Endodermal cell (in vitro differentiated cells): Measurements from ENCODE around the gene FARSB. TPM values are rescaled to one million over a fixed set of nuclear protein-coding genes. Genes with fewer than 3 reads are reported as not detected.

Source experiments
- DNase-seq: peaks from one replicate; pipeline ENCODE4 v3.0.0-alpha.2; 2017
- H3K27ac ChIP-seq: 2 replicates; pipeline ENCODE4 v1.5.1; 2013; ENCODE audit warnings: mild to moderate bottlenecking, low read depth, low read length, moderate library complexity
- H3K27me3 ChIP-seq: 2 replicates; pipeline ENCODE4 v1.6.1; 2013; ENCODE audit warnings: mild to moderate bottlenecking, low read length, moderate library complexity; ENCODE audit not compliant: insufficient read depth, control insufficient read depth, poor library complexity, severe bottlenecking
- H3K36me3 ChIP-seq: 2 replicates; pipeline ENCODE4 v1.7.0; 2013; ENCODE audit warnings: mild to moderate bottlenecking, low read length, moderate library complexity; ENCODE audit not compliant: control insufficient read depth, insufficient read depth
- H3K4me1 ChIP-seq: one replicate; pipeline ENCODE4 v1.7.0; 2013; ENCODE audit warnings: low read length; ENCODE audit not compliant: control insufficient read depth, insufficient read depth
- H3K4me3 ChIP-seq: 2 replicates; pipeline ENCODE4 v1.5.1; 2013; ENCODE audit warnings: mild to moderate bottlenecking, low read length, moderate library complexity
- H3K9ac ChIP-seq: 2 replicates; pipeline ENCODE4 v1.6.1; 2013; ENCODE audit warnings: mild to moderate bottlenecking, low read length, moderate library complexity; ENCODE audit not compliant: poor library complexity, severe bottlenecking; ENCODE audit errors: extremely low read depth
- H3K9me3 ChIP-seq: 2 replicates; pipeline ENCODE4 v1.6.1; 2013; ENCODE audit warnings: mild to moderate bottlenecking, low read length, moderate library complexity; ENCODE audit not compliant: control insufficient read depth
- H3K27ac Mint-ChIP-seq: 2 replicates; pipeline ENCODE4 v1.8.0; 2020; ENCODE audit warnings: mixed read lengths
- H3K27me3 Mint-ChIP-seq: 2 replicates; pipeline ENCODE4 v1.8.0; 2021; ENCODE audit warnings: mild to moderate bottlenecking, mixed read lengths; ENCODE audit not compliant: insufficient read depth
- H3K36me3 Mint-ChIP-seq: 2 replicates; pipeline ENCODE4 v1.8.0; 2020; ENCODE audit warnings: low read depth, mixed read lengths
- H3K4me1 Mint-ChIP-seq: 2 replicates; pipeline ENCODE4 v1.8.0; 2020; ENCODE audit warnings: mixed read lengths
- H3K4me3 Mint-ChIP-seq: 2 replicates; pipeline ENCODE4 v1.8.0; 2020; ENCODE audit warnings: mild to moderate bottlenecking, moderate library complexity, mixed read lengths
- H3K9me3 Mint-ChIP-seq: 2 replicates; pipeline ENCODE4 v1.8.0; 2020; ENCODE audit warnings: mild to moderate bottlenecking, mixed read lengths
- WGBS, 2 experiments: methylation state at CpG; one replicate each; pipeline versions ENCODE4 v1.1.5 to v1.1.7; 2013; ENCODE audit warnings: missing lambda C conversion rate in 2 of 2, mixed read lengths in 1 of 2; ENCODE audit not compliant: insufficient coverage in 1 of 2, insufficient read length in 1 of 2; 5-methylcytosine and 5-hydroxymethylcytosine counted together
- total RNA-seq, 2 donors: library from RNA; stranded (reverse); fragmentation: NEBNext Ultra II Directional in 1 of 2; extraction: Animal tissue kit (Norgen Biotek cat#: 25700) in 1 of 2; gene quantifications; 2 replicates in 1 of 2; 3 replicates in 1 of 2; pipeline ENCODE4 v1.2.1, GENCODE V29; 2021
- TF ChIP-seq, protein P1 (sequence below): fragments of 200-600 bp; sonication (generic); conservative IDR thresholded peaks from 2 replicates; pipeline ENCODE4 v1.5.0; 2021; ENCODE audit warnings: antibody characterized with exemption, mild to moderate bottlenecking

The FARSB gene
- total RNA-seq, 2 donors from 2014 or later = 15.9 to 18.3 TPM

DNA sequence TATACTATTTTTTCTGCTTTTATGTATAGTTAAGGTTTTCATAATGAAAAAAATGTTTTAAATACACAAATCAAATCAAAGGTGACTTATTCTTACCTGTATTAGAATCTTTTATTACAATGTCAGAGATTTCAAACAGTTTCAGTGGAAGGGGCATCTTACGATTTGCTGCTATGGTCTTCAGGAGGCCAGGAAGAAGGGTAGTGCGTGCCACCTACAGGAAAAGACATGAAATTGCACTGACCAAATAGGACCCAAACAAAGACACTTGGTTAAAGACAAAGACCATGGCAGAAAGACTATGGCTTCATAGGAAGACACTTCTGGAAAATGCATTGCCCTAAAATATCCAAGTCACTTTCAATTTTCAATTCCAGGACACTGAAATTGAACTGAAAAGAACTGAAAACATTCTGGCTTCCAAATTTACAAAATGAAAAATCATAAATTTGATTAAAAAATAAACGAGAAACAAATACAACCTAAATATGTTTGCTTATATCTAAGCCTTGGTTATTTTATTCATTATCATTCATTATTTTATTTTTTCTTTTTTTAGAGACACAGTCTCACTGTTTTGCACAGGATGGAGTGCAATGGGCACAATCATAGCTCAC, 42.1 kb downstream of the FARSB start:
- H3K9ac ChIP-seq = no peak overlapping the region
- H3K4me1 ChIP-seq = no peaks in the 10 kb centered on the region
- Mint-ChIP-seq H3K4me1 (no peaks in the 10 kb centered on the region), H3K36me3 (peaks cover 23% of the 10 kb centered on the region), H3K27me3 (no peaks in the 10 kb centered on the region), H3K27ac (no peak overlapping the region), H3K9me3 (no peaks in the 10 kb centered on the region), H3K4me3 (no peak overlapping the region)
- WGBS, 2 experiments = 60 to 68% methylated on average over 2 to 3 of the region's 3 CpGs
- TF ChIP-seq, protein P1, sequence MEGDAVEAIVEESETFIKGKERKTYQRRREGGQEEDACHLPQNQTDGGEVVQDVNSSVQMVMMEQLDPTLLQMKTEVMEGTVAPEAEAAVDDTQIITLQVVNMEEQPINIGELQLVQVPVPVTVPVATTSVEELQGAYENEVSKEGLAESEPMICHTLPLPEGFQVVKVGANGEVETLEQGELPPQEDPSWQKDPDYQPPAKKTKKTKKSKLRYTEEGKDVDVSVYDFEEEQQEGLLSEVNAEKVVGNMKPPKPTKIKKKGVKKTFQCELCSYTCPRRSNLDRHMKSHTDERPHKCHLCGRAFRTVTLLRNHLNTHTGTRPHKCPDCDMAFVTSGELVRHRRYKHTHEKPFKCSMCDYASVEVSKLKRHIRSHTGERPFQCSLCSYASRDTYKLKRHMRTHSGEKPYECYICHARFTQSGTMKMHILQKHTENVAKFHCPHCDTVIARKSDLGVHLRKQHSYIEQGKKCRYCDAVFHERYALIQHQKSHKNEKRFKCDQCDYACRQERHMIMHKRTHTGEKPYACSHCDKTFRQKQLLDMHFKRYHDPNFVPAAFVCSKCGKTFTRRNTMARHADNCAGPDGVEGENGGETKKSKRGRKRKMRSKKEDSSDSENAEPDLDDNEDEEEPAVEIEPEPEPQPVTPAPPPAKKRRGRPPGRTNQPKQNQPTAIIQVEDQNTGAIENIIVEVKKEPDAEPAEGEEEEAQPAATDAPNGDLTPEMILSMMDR = peak; percentile 90
- peaks cover 38% of the 10 kb centered on the region for H3K36me3 ChIP-seq
- peak; percentile 50 for DNase-seq
- no peaks in the 10 kb centered on the region for H3K27me3 ChIP-seq
- no peak overlapping the region for H3K4me3 ChIP-seq
- no peak overlapping the region for H3K27ac ChIP-seq
- no peaks in the 10 kb centered on the region for H3K9me3 ChIP-seq

DNA sequence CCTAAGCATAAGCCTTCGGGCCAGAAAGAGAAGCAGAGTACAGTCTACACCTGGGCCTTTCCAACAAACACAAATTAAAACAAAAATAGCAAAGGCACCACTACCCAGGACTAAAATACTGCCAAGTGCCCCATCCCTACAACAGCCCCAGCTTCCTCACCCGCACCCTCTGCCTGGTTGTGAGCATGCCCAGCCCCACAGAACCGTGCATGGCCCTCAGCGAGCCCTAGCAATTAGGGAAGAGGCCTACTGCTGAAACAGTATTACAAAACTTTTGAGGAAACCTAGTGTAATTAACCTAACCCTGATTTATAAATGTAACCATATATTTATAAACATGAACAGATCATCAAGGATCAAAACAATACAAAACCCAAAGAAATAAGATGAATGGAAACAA, 44.2 kb downstream of the FARSB start:
- no peaks in the 10 kb centered on the region for H3K9me3 ChIP-seq
- H3K9ac ChIP-seq = no peak overlapping the region
- no peaks in the 10 kb centered on the region for H3K4me1 ChIP-seq
- 90 to 98% methylated on average over 2 to 4 of the region's 4 CpGs for WGBS, 2 experiments
- no peak overlapping the region for H3K27ac ChIP-seq
- Mint-ChIP-seq H3K9me3 (no peaks in the 10 kb centered on the region), H3K27me3 (no peaks in the 10 kb centered on the region), H3K27ac (no peak overlapping the region), H3K4me1 (no peaks in the 10 kb centered on the region), H3K36me3 (peaks cover 19% of the 10 kb centered on the region), H3K4me3 (no peak overlapping the region)
- peaks cover 36% of the 10 kb centered on the region for H3K36me3 ChIP-seq
- H3K27me3 ChIP-seq = no peaks in the 10 kb centered on the region
- DNase-seq = no peak
- TF ChIP-seq, protein P1 = no peak
- H3K4me3 ChIP-seq = no peak overlapping the region

DNA sequence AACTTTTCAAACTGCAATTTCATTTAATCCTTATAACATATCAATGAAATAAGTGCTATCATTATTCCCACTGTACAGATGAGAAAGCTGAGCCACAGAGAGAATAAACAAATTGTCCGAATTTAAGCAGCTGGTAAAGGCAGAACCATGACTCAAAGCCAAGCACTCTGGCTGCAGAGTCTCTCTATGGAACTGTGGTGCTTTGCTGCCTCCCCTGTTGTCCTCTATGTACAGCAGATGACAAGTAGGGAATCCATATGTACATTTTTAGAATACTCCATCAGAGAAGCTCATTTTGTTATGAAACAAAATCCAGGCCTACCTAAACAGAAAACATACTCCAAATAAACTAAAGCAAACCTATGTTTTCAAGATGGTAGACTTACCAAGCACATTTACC, 45.1 kb downstream of the FARSB start:
- Histone ChIP-seq H3K4me3 (no peak overlapping the region), H3K4me1 (no peaks in the 10 kb centered on the region), H3K9me3 (no peaks in the 10 kb centered on the region), H3K9ac (no peak overlapping the region), H3K27ac (no peak overlapping the region), H3K27me3 (no peaks in the 10 kb centered on the region), H3K36me3 (peaks cover 33% of the 10 kb centered on the region)
- H3K27me3 Mint-ChIP-seq = no peaks in the 10 kb centered on the region
- H3K4me3 Mint-ChIP-seq = no peak overlapping the region
- H3K9me3 Mint-ChIP-seq = no peaks in the 10 kb centered on the region
- 96% methylated on average over 1 of the region's 1 CpG; no CpG with 5 or more reads in 1 of the 2 experiments for WGBS, 2 experiments
- TF ChIP-seq, protein P1 = no peak
- H3K27ac Mint-ChIP-seq = no peak overlapping the region
- no peak for DNase-seq
- H3K36me3 Mint-ChIP-seq = peaks cover 16% of the 10 kb centered on the region
- no peaks in the 10 kb centered on the region for H3K4me1 Mint-ChIP-seq
